Stomach (tissue), 4 donors: ENCODE results near the gene CCDC12.

ENCODE experiments used
- CTCF ChIP-seq, 7 experiments: fragments of 450-650 bp in 4 of 7; fragments of 200-600 bp in 3 of 7; sonication (generic) in 3 of 7; IDR thresholded peaks; one replicate each; pipeline ENCODE4 v1.5.1; 2016 to 2019; ENCODE audit warnings: antibody characterized with exemption in 7 of 7, control low read depth in 2 of 7, mild to moderate bottlenecking in 1 of 7
- POLR2AphosphoS5 ChIP-seq, 3 donors: sonication (generic); formaldehyde crosslinking; IDR thresholded peaks; one replicate each; pipeline ENCODE4 v1.6.1; 2016; ENCODE audit warnings: antibody characterized with exemption in 3 of 3

GRCh38 chr3:46914849-46915248 is 61.7 kb downstream of the CCDC12 start:
- TF ChIP-seq CTCF (IDR thresholded peaks at IDR 0.05): no peak
- TF ChIP-seq POLR2AphosphoS5 (IDR thresholded peaks at IDR 0.05): no peak
